HCT116 (cell line): ENCODE data around the gene DHRS12. TPM values are rescaled to one million over a fixed set of nuclear protein-coding genes. Genes with fewer than 3 reads are reported as not detected.

Source experiments
- ATAC-seq: fragments of 200-7000 bp; cut with Tn5 transposase; 2 replicates; pipeline ENCODE4 v1.9.1; 2020; ENCODE audit warnings: mild to moderate bottlenecking, moderate library complexity
- Bru-seq: library from RNA; stranded (reverse); fragments of 400-500 nt; gene quantifications from one replicate; lab custom pipeline; 2021; lab: Mats Ljungman, UMichigan
- BruChase-seq, 2 experiments: library from RNA; stranded (reverse); fragments of 400-500 nt; gene quantifications; one replicate each; lab custom pipeline; 2021; lab: Mats Ljungman, UMichigan
- BruUV-seq: library from RNA; stranded (reverse); fragments of 400-500 nt; replicated peaks from 2 replicates; lab custom pipeline; 2021; lab: Mats Ljungman, UMichigan
- CTCF ChIA-PET: fragments of 300-600 bp; sonication (Branson Sonifier 250); formaldehyde crosslinking; loops from one replicate; lab custom pipeline; 2021; ENCODE audit warnings: antibody characterized with exemption; lab: Charles Lee
- POLR2A ChIA-PET: fragments of 300-600, 350-600 bp; sonication (Branson Sonifier 250); formaldehyde crosslinking; loops from one replicate; lab custom pipeline; 2021; ENCODE audit warnings: antibody characterized with exemption; lab: Charles Lee
- RAD21 ChIA-PET, 2 experiments: fragments of 300-600 bp; sonication (Branson Sonifier 250); formaldehyde crosslinking; loops; one replicate each; lab custom pipeline; 2023; ENCODE audit warnings: low total read pairs in 2 of 2; ENCODE audit not compliant: uncharacterized antibody in 2 of 2, unreplicated experiment in 2 of 2, low non-redundant PET in 1 of 2; lab: Charles Lee
- DNase-seq: peaks from one replicate; pipeline ENCODE4 v3.0.0-alpha.2; 2010; ENCODE audit warnings: low read depth, low spot score
- H2AFZ ChIP-seq: fragments of 200-600 bp; shearing (Covaris generic), sonication (generic); 2 replicates; pipeline ENCODE4 v1.6.1; 2017; ENCODE audit warnings: low read depth, mixed run types, mixed read lengths, antibody characterized with exemption, low read length; ENCODE audit not compliant: poor library complexity, severe bottlenecking
- H3K27ac ChIP-seq: 2 replicates; pipeline ENCODE4 v1.5.1; 2012; ENCODE audit warnings: low read depth, low read length
- H3K27me3 ChIP-seq: fragments of 200-600 bp; sonication (generic); 2 replicates; pipeline ENCODE4 v1.6.1; 2016; ENCODE audit warnings: mixed run types, low read length, mixed read lengths; ENCODE audit not compliant: insufficient read depth
- H3K36me3 ChIP-seq, 2 experiments: fragments of 200-500 bp in 1 of 2; fragments of 200-600 bp in 1 of 2; sonication (Bioruptor generic) in 1 of 2; sonication (generic) in 1 of 2; 2 replicates each; pipeline versions ENCODE4 v1.5.1 to v1.6.1; 2014 to 2016; ENCODE audit warnings: low read length in 2 of 2, inconsistent platforms in 1 of 2, mixed read lengths in 1 of 2, mixed run types in 1 of 2; ENCODE audit not compliant: insufficient read depth in 2 of 2, control insufficient read depth in 1 of 2
- H3K4me1 ChIP-seq, 2 experiments: fragments of 200-600 bp in 1 of 2; sonication (generic) in 1 of 2; 2 replicates each; pipeline versions ENCODE4 v1.5.1 to v1.6.1; 2012 to 2017; ENCODE audit warnings: low read length in 2 of 2, inconsistent platforms in 1 of 2, mild to moderate bottlenecking in 1 of 2, mixed read lengths in 1 of 2, mixed run types in 1 of 2, moderate library complexity in 1 of 2; ENCODE audit not compliant: insufficient read depth in 2 of 2, control insufficient read depth in 1 of 2
- H3K4me2 ChIP-seq: fragments of 200-600 bp; sonication (generic); 2 replicates; pipeline ENCODE4 v1.6.1; 2017; ENCODE audit warnings: mixed run types, low read length, mixed read lengths
- H3K4me3 ChIP-seq, 2 experiments: fragments of 200-600 bp in 1 of 2; sonication (generic) in 1 of 2; replicated peaks in 1 of 2; 2 replicates each; pipeline ENCODE4 v1.5.1; 2011 to 2016; ENCODE audit warnings: low read length in 2 of 2, control low read depth in 1 of 2, low read depth in 1 of 2, mild to moderate bottlenecking in 1 of 2, mixed read lengths in 1 of 2, mixed run types in 1 of 2
- H3K79me2 ChIP-seq: fragments of 200-600 bp; sonication (generic); 2 replicates; pipeline ENCODE4 v1.6.1; 2017; ENCODE audit warnings: mild to moderate bottlenecking, mixed run types, low read length, moderate library complexity, mixed read lengths; ENCODE audit not compliant: insufficient read depth
- H3K9ac ChIP-seq: fragments of 200-600 bp; sonication (generic); 2 replicates; pipeline ENCODE4 v1.6.1; 2016; ENCODE audit warnings: low read length, mixed read lengths
- H3K9me2 ChIP-seq: fragments of 200-600 bp; sonication (generic), shearing (Covaris generic); 2 replicates; pipeline ENCODE4 v1.6.1; 2017; ENCODE audit warnings: mixed run types, mild to moderate bottlenecking, moderate library complexity; ENCODE audit not compliant: insufficient read depth
- H3K9me3 ChIP-seq, 2 experiments: fragments of 200-500 bp in 1 of 2; fragments of 200-600 bp in 1 of 2; sonication (Bioruptor generic) in 1 of 2; sonication (generic) in 1 of 2; 2 replicates each; pipeline ENCODE4 v1.6.1; 2014 to 2017; ENCODE audit warnings: low read length in 2 of 2, mixed read lengths in 2 of 2, inconsistent platforms in 1 of 2, low read depth in 1 of 2, mild to moderate bottlenecking in 1 of 2, mixed run types in 1 of 2, moderate library complexity in 1 of 2; ENCODE audit not compliant: control insufficient read depth in 1 of 2, insufficient read depth in 1 of 2
- H4K20me1 ChIP-seq: fragments of 200-600 bp; sonication (generic), shearing (Covaris generic); 2 replicates; pipeline ENCODE4 v1.6.1; 2017; ENCODE audit warnings: mixed run types, mild to moderate bottlenecking, moderate library complexity; ENCODE audit not compliant: insufficient read depth
- CBX3 ChIP-seq: IDR thresholded peaks from 2 replicates; pipeline ENCODE4 v1.6.1; 2012; ENCODE audit warnings: low read depth
- CEBPB ChIP-seq: IDR thresholded peaks from 2 replicates; pipeline ENCODE4 v1.6.1; 2012; ENCODE audit warnings: low read depth
- EGR1 ChIP-seq: IDR thresholded peaks from 2 replicates; pipeline ENCODE4 v1.6.1; 2012; ENCODE audit warnings: low read depth
- ELF1 ChIP-seq: IDR thresholded peaks from 2 replicates; pipeline ENCODE4 v1.6.1; 2012; ENCODE audit warnings: low read depth, borderline replicate concordance
- EZH2 ChIP-seq: fragments of 200-600 bp; sonication (generic); IDR thresholded peaks from 2 replicates; pipeline ENCODE4 v1.6.1; 2017; ENCODE audit warnings: antibody characterized with exemption, mixed run types
- EZH2phosphoT487 ChIP-seq: fragments of 200-600 bp; IDR thresholded peaks from 2 replicates; pipeline ENCODE4 v1.6.1; 2018; ENCODE audit warnings: antibody characterized with exemption, borderline replicate concordance
- FOSL1 ChIP-seq: IDR thresholded peaks from 2 replicates; pipeline ENCODE4 v1.6.1; 2012; ENCODE audit warnings: low read depth
- POLR2A ChIP-seq: IDR thresholded peaks from 2 replicates; pipeline ENCODE4 v1.7.0; 2011; ENCODE audit warnings: borderline replicate concordance; ENCODE audit not compliant: insufficient read depth, insufficient read length; ENCODE audit errors: extremely low read depth
- POLR2AphosphoS5 ChIP-seq: IDR thresholded peaks from 2 replicates; pipeline ENCODE4 v1.6.1; 2011; ENCODE audit warnings: mild to moderate bottlenecking, low read depth, low read length, moderate library complexity
- RAD21 ChIP-seq: IDR thresholded peaks from 2 replicates; pipeline ENCODE4 v1.6.1; 2012; ENCODE audit warnings: low read depth, mild to moderate bottlenecking
- SIN3A ChIP-seq: IDR thresholded peaks from 2 replicates; pipeline ENCODE4 v1.6.1; 2012; ENCODE audit warnings: low read depth
- SP1 ChIP-seq: IDR thresholded peaks from 2 replicates; pipeline ENCODE4 v1.6.1; 2012; ENCODE audit warnings: low read depth
- TCF7L2 ChIP-seq: IDR thresholded peaks from 2 replicates; pipeline ENCODE4 v1.7.0; 2011; ENCODE audit warnings: borderline replicate concordance, inconsistent platforms; ENCODE audit not compliant: insufficient read depth, insufficient read length; ENCODE audit errors: extremely low read depth
- YY1 ChIP-seq: IDR thresholded peaks from 2 replicates; pipeline ENCODE4 v1.6.1; 2011; ENCODE audit warnings: low read length, low read depth, moderate library complexity, mild to moderate bottlenecking; ENCODE audit not compliant: insufficient replicate concordance; ENCODE audit errors: extremely low read depth
- ZFX ChIP-seq: fragments of 450-650 bp; IDR thresholded peaks from 2 replicates; pipeline ENCODE4 v1.6.1; 2017
- ZNF274 ChIP-seq: fragments of 200-500 bp; sonication (Bioruptor generic); IDR thresholded peaks from 2 replicates; pipeline ENCODE4 v1.6.1; 2014; ENCODE audit warnings: mild to moderate bottlenecking, low read depth, low read length, inconsistent platforms
- intact Hi-C: fragments of 100-400 bp; cut with micrococcal nuclease; formaldehyde crosslinking; loops from 2 replicates; pipeline ENCODE4 v1.10.0; 2022
- long read RNA-seq: library from polyadenylated mRNA; unstranded; transcript quantifications from one replicate; pipeline ENCODE4 v2.0.0, GENCODE V29; 2021; ENCODE audit not compliant: unreplicated experiment
- polyA plus RNA-seq: library from polyadenylated mRNA; unstranded; fragments of >200 nt; gene quantifications from 2 replicates; pipeline ENCODE4 v1.2.1, GENCODE V29; 2012; ENCODE audit warnings: missing spikeins
- total RNA-seq: library from RNA; stranded (reverse); gene quantifications from one replicate; pipeline ENCODE4 v1.2.1, GENCODE V29; 2021; ENCODE audit not compliant: unreplicated experiment
- TF ChIP-seq, protein P1 (sequence below), 3 experiments: fragments of 200-600 bp in 1 of 3; sonication (generic) in 1 of 3; IDR thresholded peaks in 2 of 3; conservative IDR thresholded peaks in 1 of 3; 2 replicates each; pipeline ENCODE4 v1.5.1; 2012 to 2017; ENCODE audit warnings: low read depth in 2 of 3, low read length in 2 of 3, antibody characterized with exemption in 1 of 3, borderline replicate concordance in 1 of 3, control low read depth in 1 of 3, mild to moderate bottlenecking in 1 of 3, mixed read lengths in 1 of 3, mixed run types in 1 of 3, moderate library complexity in 1 of 3; ENCODE audit not compliant: insufficient read depth in 1 of 3
- TF ChIP-seq, protein P2 (sequence below): IDR thresholded peaks from 2 replicates; pipeline ENCODE4 v1.6.1; 2011; ENCODE audit warnings: mild to moderate bottlenecking, low read length, moderate library complexity; ENCODE audit not compliant: insufficient replicate concordance; ENCODE audit errors: extremely low read depth
- TF ChIP-seq, protein P3 (sequence below): IDR thresholded peaks from 2 replicates; pipeline ENCODE4 v1.6.1; 2012

DHRS12 gene, protein sequence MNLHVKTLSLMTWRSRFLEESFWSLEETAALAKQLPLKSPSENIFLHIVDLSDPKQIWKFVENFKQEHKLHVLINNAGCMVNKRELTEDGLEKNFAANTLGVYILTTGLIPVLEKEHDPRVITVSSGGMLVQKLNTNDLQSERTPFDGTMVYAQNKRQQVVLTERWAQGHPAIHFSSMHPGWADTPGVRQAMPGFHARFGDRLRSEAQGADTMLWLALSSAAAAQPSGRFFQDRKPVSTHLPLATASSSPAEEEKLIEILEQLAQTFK
- 3.9 TPM for total RNA-seq
- polyA plus RNA-seq: 4.9 and 5.6 TPM in 2 replicates
- Bru-seq, nascent RNA: percentile 49 among the genes with signal in this experiment
- BruChase-seq, experiment 1, labeled RNA remaining after a 6-hour chase: percentile 60 among the genes with signal in this experiment
- percentile 52 among the genes with signal in this experiment for BruChase-seq, experiment 2, labeled RNA remaining after a 2-hour chase
- long read RNA-seq, partial matches to known transcripts: 2 of 8 reads
- long read RNA-seq, other reads (novel, unspliced or antisense): 4 of 8 reads

DNA sequence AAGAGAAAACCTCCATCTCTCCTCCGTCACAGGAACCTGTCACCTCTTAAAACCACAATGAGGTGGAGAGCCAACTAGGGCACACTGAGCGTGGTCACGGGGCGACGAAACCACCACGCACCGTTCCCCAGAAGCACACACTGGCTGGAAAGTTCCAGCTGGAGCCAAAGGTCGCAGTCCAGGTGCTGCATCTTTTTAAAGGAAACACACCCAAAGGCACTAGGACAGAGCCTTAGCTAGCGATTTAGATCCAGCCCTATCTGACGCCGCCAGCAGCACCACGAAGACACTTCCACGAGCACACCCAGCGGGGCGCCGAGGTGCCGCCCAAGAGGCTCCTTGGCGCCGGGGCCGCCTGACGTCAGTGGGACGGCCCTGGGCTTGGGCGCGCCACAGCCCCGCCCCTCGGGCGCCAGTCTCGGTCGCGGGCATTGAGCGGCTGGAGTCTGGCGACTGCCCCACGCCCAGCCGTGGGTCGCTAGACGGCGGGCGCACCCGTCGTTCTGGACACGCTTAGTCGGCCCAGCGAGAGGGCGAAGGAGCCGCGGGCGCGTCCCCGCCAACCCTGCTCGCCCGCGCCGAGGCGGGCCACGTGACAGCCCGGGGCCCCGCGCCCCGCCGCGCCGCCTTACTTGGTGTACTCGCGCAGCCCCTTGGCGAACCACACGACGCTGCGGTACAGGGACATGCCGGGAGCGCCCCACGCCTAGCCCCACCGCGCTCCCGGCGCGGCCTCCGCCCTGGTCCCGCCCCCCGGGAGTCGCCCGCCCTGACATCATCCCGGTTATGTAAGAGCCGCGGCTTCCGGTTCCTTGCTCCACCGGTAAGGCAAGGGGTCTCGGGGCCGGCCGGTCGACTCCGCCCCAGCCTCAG is at the start of gene DHRS12:
Gene DHRS12, minus strand, starts transcription at position 742 of the 873 bp plus-strand sequence. CDS start 4,504 bp downstream, outside the sequence.
- ATAC-seq: peak; percentile 87
- H3K79me2 ChIP-seq: no peaks in the 10 kb centered on the region
- no peaks in the 10 kb centered on the region for H3K9me3 ChIP-seq
- H4K20me1 ChIP-seq: no peaks in the 10 kb centered on the region
- peak within 1 kb of the TSS; percentile 95 for H3K4me2 ChIP-seq
- H3K4me3 ChIP-seq: peak within 1 kb of the TSS; percentile 74 to 78
- intact Hi-C loops: loop anchor here (2.0 to 5.0 kb wide), 2 partner anchors 351 to 649 kb away; partner anchors contain the start of genes INTS6 and VPS36
- BruUV-seq: no TSS peak
- DNase-seq: peak; percentile 43
- POLR2A ChIA-PET: interaction anchor here (1.1 kb wide), 1 partner anchor 351 kb away, joined by 4 read pairs; the partner anchor contains the start of gene INTS6
- H3K27ac ChIP-seq: peak within 1 kb of the TSS; percentile 98
- H3K9me2 ChIP-seq: no peaks in the 10 kb centered on the region
- CTCF ChIA-PET: no interaction called here
- RAD21 ChIA-PET: no interaction called here
- H3K36me3 ChIP-seq: no peaks in the 10 kb centered on the region
- H2AFZ ChIP-seq: no peak within 1 kb of the TSS
- peak within 1 kb of the TSS; percentile 78 for H3K9ac ChIP-seq
- peaks cover 22 to 34% of the 10 kb centered on the region in 2 experiments for H3K4me1 ChIP-seq
- H3K27me3 ChIP-seq: no peaks in the 10 kb centered on the region
- TF ChIP-seq CBX3 (no peak), ELF1 (no peak), ZNF274 (no peak), SIN3A (no peak), EGR1 (no peak), CEBPB (no peak), SP1 (no peak), ZFX (peak; percentile 31), EZH2 (no peak), TCF7L2 (no peak), POLR2AphosphoS5 (peak; percentile 83), RAD21 (no peak), YY1 (peak; percentile 30), POLR2A (peak; percentile 59), EZH2phosphoT487 (no peak), FOSL1 (no peak)
- TF ChIP-seq, protein P1, sequence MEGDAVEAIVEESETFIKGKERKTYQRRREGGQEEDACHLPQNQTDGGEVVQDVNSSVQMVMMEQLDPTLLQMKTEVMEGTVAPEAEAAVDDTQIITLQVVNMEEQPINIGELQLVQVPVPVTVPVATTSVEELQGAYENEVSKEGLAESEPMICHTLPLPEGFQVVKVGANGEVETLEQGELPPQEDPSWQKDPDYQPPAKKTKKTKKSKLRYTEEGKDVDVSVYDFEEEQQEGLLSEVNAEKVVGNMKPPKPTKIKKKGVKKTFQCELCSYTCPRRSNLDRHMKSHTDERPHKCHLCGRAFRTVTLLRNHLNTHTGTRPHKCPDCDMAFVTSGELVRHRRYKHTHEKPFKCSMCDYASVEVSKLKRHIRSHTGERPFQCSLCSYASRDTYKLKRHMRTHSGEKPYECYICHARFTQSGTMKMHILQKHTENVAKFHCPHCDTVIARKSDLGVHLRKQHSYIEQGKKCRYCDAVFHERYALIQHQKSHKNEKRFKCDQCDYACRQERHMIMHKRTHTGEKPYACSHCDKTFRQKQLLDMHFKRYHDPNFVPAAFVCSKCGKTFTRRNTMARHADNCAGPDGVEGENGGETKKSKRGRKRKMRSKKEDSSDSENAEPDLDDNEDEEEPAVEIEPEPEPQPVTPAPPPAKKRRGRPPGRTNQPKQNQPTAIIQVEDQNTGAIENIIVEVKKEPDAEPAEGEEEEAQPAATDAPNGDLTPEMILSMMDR (IDR thresholded peaks at IDR 0.05 in 2 of 3, conservative IDR thresholded peaks at IDR 0.05 in 1 of 3; ENCODE audit: borderline replicate concordance in 1 of 3, insufficient read depth in 1 of 3, low read depth in 2 of 3, low read length in 2 of 3): no peak
- TF ChIP-seq, protein P2, sequence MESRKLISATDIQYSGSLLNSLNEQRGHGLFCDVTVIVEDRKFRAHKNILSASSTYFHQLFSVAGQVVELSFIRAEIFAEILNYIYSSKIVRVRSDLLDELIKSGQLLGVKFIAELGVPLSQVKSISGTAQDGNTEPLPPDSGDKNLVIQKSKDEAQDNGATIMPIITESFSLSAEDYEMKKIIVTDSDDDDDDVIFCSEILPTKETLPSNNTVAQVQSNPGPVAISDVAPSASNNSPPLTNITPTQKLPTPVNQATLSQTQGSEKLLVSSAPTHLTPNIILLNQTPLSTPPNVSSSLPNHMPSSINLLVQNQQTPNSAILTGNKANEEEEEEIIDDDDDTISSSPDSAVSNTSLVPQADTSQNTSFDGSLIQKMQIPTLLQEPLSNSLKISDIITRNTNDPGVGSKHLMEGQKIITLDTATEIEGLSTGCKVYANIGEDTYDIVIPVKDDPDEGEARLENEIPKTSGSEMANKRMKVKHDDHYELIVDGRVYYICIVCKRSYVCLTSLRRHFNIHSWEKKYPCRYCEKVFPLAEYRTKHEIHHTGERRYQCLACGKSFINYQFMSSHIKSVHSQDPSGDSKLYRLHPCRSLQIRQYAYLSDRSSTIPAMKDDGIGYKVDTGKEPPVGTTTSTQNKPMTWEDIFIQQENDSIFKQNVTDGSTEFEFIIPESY: no peak
- TF ChIP-seq, protein P3, sequence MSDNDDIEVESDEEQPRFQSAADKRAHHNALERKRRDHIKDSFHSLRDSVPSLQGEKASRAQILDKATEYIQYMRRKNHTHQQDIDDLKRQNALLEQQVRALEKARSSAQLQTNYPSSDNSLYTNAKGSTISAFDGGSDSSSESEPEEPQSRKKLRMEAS: no peak
